Measurements from ENCODE around the gene RERE. TPM values are rescaled to one million over a fixed set of nuclear protein-coding genes. Genes with fewer than 3 reads are reported as not detected.
"Not testable (repeated sequence)": the region's sequence is repeated elsewhere in the genome, so short reads cannot be mapped to it uniquely, and the experiment has no call there.

RERE gene
- total RNA-seq, 2 donors from 2014 or later, result 48.0 to 50.5 TPM

DNA sequence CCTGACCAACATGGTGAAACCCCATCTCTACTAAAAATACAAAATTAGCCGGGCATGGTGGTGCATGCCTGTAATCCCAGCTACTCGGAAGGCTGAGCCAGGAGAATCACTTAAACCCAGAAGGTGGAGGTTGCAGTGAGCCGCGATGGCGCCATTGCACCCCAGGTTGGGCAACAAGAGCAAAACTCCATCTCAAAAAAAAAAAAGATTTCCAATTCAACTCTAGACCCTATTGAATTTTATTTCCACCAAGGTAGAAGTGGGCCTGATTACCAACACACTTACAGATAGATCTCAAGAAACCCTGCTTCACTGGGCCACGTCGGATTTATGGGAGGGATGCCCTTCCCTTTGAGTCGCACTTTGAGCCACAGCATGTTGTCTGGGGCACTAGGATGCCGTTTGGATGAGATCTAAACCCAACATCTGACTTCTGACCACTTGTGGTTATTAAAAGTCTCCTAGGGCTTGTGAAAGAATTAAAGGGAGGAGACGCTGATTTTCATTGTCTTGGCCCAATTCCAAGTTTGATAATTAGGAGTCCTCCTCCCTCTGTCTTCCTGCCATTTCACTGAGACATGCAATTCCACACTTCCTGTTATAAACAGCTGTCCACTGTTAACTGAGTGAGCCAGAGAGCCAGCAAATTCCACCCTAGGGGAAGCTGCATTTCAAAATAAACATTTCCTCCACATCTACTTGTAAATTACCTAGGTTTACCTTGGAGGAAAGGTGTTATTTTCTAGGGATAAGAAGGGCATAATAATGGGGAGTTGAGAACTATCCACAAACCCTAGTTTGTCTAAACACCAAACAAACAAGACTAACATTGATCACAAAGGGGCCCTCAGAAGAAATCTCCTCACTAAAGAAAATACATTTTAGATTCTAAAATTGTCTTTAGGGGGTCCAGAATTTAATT, 5.2 kb upstream of the RERE start:
- H3K9me3 Mint-ChIP-seq, result no peaks in the 10 kb centered on the region

DNA sequence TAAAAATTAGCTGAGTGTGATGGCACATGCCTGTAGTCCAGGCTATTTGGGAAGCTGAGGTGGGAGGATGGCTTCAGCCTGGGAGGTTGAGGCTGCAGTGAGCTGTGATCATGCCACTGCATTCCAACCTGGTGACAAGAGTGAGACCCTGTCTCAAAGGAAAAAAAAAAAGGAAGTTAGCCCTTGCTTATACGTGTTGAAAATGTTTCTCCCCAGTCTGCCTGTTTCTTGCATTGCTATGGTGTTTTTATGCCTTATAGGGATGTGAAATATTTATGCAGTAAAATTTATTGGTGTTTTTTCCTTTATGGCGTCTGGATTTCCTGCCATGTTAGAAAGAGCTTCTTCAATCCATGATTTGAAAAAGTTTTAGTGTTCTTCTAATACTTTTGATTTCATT, 3.6 kb upstream of the RERE start:
- no peak for ATAC-seq (replicated peaks)
- Mint-ChIP-seq H3K4me1 (peaks cover 8% of the 10 kb centered on the region), H3K4me3 (no peak overlapping the region), H3K9me3 (no peaks in the 10 kb centered on the region), H3K36me3 (ENCODE audit: low read depth) (peaks cover 7% of the 10 kb centered on the region), H3K27me3 (no peaks in the 10 kb centered on the region), H3K27ac (no peak overlapping the region)

More for the DNA sequence above, 5.2 kb upstream of the RERE start:
- Mint-ChIP-seq H3K4me1 (no peaks in the 10 kb centered on the region), H3K27me3 (no peaks in the 10 kb centered on the region), H3K27ac (no peak overlapping the region), H3K36me3 (ENCODE audit: low read depth) (no peaks in the 10 kb centered on the region), H3K4me3 (no peak overlapping the region)
- ATAC-seq (replicated peaks), result no peak

DNA sequence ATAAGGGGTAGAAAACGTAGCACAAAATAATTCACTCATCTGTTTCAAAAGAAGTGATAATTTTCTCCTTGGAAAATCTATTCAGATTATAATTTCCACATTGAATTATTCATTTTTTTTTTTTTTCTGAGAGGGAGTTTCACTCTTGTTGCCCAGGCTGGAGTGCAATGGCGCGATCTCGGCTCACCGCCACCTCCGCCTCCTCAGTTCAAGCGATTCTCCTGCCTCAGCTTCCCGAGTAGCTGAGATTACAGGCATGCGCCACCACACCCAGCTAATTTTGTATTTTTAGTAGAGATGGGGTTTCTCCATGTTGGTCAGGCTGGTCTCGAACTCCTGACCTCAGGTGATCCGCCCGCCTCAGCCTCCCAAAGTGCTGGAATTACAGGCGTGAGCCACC, 1.3 kb upstream of the RERE start:
- H3K4me3 Mint-ChIP-seq, result peak overlapping the region; percentile 86
- H3K36me3 Mint-ChIP-seq (ENCODE audit: low read depth); H3K27me3 Mint-ChIP-seq; ATAC-seq (replicated peaks); H3K27ac Mint-ChIP-seq; H3K9me3 Mint-ChIP-seq: not testable (repeated sequence)
- H3K4me1 Mint-ChIP-seq, result peaks cover 30% of the 10 kb centered on the region

DNA sequence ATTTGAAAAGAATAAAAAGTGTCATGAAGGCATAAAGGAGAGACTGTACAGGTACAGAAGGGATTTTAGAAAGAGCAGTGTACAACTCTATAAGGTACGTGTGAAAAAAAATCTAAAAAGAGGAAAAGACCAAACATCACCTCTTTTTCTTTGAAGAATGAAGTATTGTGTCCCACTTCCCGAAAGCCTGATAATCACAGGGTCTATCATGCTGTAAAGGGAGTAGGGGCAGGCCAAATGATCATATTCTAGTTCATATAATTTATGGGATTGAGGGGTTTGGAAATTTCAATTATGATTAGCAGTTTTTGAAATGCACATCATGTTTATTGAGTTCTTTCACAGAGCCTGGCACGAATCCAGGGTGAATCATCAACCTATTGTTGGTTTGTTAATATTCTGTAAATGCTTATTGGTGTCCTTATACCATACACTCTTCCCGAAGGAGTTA, 910 bp upstream of the RERE start:
- Mint-ChIP-seq H3K4me1 (peaks cover 31% of the 10 kb centered on the region), H3K36me3 (ENCODE audit: low read depth) (peaks cover 7% of the 10 kb centered on the region)
- no peak for ATAC-seq (replicated peaks)

DNA sequence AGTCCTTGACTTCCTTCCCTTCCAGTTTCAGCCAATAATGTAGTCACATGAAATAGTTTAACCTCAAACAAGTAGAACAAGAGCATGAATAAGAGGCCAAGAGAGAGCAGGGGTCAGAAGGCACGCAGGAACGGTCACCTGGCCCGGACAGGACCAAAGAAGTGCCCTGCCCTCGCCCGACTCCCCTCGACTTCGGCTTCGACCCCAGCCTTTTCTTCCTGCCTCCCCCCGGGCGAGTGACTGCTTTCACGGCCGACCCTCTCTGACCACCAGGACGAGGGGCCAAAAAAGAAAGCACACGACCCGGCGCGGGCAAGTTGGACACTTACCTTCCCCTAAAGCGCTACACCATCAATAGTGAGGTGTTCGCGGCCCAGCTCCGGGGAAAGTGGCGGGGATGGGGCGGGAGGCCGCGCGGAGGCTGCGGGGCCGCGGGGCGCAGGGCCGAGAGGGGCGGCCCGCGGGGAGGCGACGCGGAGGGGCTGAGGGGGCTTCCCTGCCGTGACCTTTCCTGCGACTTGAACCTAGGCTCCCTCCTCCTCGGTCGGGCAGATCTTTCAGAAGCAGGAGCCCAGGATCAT, 519 bp downstream of the RERE start:
- no peaks in the 10 kb centered on the region for H3K9me3 Mint-ChIP-seq
- peak; percentile 42 for ATAC-seq (replicated peaks)
- peak overlapping the region; percentile 86 for H3K4me3 Mint-ChIP-seq
- H3K27me3 Mint-ChIP-seq, result no peaks in the 10 kb centered on the region
- peaks cover 39% of the 10 kb centered on the region for H3K4me1 Mint-ChIP-seq
- peak overlapping the region; percentile 90 for H3K27ac Mint-ChIP-seq
- peaks cover 7% of the 10 kb centered on the region for H3K36me3 Mint-ChIP-seq (ENCODE audit: low read depth)

More for the DNA sequence above, 910 bp upstream of the RERE start:
- H3K9me3 Mint-ChIP-seq, result no peaks in the 10 kb centered on the region
- peak overlapping the region; percentile 86 for H3K4me3 Mint-ChIP-seq
- H3K27ac Mint-ChIP-seq, result peak overlapping the region; percentile 70
- no peaks in the 10 kb centered on the region for H3K27me3 Mint-ChIP-seq

DNA sequence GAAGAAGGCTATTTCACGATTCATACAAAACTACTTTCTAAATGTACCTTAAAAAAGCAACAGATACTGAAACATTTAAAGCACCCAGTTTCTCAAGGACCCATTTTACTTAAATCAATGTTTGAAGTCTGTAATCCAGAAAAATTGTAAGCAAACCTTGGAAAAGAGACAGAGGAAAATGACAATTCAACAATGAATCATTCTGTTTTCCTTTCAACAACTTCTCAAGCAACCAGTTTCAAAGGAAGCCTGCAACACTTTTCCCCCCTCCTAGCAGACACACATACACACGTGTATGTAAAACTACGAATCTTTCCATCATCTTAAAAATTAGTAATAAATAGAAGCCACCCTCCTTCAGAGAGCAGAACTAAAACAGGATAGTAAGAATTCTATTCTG, 1.2 kb downstream of the RERE start:
- H3K4me3 Mint-ChIP-seq, result peak overlapping the region; percentile 86
- ATAC-seq (replicated peaks), result no peak
- peak overlapping the region; percentile 90 for H3K27ac Mint-ChIP-seq
- peaks cover 7% of the 10 kb centered on the region for H3K36me3 Mint-ChIP-seq (ENCODE audit: low read depth)
- no peaks in the 10 kb centered on the region for H3K27me3 Mint-ChIP-seq
- peaks cover 39% of the 10 kb centered on the region for H3K4me1 Mint-ChIP-seq
- no peaks in the 10 kb centered on the region for H3K9me3 Mint-ChIP-seq

DNA sequence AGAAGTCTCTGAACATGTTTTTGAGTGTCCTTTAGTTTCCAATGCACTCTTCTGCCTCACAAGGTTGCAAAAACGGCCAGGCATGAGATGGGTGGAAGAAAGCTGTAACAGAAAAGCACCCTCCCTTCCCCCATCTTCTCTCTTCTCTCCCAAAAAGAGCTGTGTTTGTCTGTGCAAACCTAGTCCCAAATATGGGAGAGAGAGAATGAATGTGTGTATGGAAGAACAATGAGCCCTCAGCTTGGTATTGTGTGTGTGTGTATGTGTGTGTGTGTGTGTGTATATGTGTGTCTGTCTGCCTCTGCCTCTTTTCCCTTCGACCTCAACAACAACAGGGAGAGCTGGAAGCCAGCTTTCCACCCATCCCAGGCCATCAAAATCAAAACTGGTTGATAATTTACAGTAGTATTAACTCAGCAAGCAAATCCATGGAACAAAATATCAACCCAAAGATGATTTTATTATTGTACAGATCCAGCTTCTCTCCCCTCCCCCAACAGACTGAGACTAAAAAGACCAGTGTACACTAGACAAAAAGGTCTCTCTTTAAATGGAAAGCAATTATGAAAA, 1.8 kb downstream of the RERE start:
- H3K27me3 Mint-ChIP-seq, result no peaks in the 10 kb centered on the region
- peaks cover 7% of the 10 kb centered on the region for H3K36me3 Mint-ChIP-seq (ENCODE audit: low read depth)
- H3K27ac Mint-ChIP-seq, result peak overlapping the region; percentile 90
- no peak for ATAC-seq (replicated peaks)
- H3K4me3 Mint-ChIP-seq, result peak overlapping the region; percentile 86
- peaks cover 39% of the 10 kb centered on the region for H3K4me1 Mint-ChIP-seq
- H3K9me3 Mint-ChIP-seq, result no peaks in the 10 kb centered on the region

DNA sequence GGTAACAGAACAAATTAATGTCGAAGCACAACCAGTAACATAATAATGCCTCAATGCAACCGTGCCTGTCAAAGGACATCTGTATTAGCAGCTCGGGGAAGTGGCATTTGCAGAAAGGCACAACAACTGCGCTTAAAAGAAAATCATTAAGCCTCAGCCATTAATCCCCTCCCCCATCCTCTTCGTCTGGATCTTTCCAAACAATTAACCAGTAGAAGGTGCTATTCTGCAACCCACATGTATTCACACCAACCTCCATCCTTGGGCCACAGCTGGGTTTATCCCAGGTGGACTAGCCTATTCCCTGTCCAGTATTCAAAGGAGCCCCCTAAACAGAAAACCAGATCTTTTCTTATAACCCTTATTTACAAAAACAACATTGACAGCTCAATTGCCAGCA, 2.6 kb downstream of the RERE start:
- Mint-ChIP-seq H3K36me3 (ENCODE audit: low read depth) (peaks cover 7% of the 10 kb centered on the region), H3K9me3 (no peaks in the 10 kb centered on the region), H3K27me3 (no peaks in the 10 kb centered on the region), H3K4me1 (peaks cover 39% of the 10 kb centered on the region), H3K4me3 (peak overlapping the region; percentile 86), H3K27ac (peak overlapping the region; percentile 90)
- ATAC-seq (replicated peaks), result no peak

DNA sequence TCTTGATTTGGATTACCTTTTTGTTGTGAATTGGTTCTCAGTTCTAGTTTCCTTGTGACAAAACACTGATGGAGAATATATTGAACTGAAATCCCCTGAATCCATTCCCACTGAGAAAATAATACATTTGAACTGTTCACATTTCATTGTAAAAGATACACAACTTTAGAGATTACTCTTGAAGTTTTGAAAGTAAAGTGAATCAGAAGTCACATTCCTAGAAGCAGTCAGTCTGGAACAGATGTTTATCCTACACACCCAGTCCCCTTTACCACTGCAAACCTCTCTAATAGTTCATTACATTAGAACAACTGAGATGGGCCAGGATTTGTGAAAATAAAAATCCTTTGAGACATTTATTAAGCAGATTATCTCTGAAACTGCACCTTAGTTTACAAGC, 3.4 kb downstream of the RERE start:
- Mint-ChIP-seq H3K4me3 (peak overlapping the region; percentile 86), H3K27me3 (no peaks in the 10 kb centered on the region), H3K27ac (peak overlapping the region; percentile 61), H3K4me1 (peaks cover 39% of the 10 kb centered on the region), H3K9me3 (no peaks in the 10 kb centered on the region), H3K36me3 (ENCODE audit: low read depth) (peaks cover 7% of the 10 kb centered on the region)
- ATAC-seq (replicated peaks), result peak; percentile 16

DNA sequence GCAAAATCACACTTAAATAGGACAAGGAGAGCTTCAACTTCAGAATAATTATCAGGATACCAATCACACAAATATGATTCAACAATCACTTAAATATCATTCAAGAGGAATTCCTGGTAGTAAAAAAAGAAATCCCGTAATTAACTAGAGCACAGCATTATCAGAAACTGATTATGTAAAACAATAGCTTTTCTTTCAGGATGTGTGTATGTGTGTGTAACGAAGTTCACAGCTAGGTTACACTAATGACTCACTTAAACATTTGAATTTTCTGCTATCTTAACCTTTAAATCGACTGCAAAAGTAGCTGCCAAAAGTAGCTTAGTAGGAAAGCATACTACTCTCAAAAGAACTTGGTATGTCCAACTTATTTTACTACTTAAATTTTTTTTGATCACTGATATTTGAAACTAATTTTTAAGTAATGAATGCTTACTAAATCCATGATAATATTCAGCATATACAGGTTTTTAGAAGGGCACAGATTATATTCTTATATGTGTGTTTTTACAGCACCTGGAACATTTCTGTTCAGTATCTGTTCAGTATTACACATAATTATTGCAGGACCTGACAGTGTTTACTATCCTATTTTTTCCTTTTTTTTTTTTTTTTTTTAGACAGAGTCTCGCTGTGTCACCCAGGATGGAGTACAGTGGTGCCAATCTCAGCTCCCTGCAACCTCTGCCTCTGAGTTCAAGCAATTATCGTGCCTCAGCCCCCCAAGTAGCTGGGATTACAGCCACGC, 4.2 kb downstream of the RERE start:
- Mint-ChIP-seq H3K4me3 (peak overlapping the region; percentile 86), H3K9me3 (no peaks in the 10 kb centered on the region), H3K27ac (peak overlapping the region; percentile 18), H3K36me3 (ENCODE audit: low read depth) (peaks cover 7% of the 10 kb centered on the region), H3K27me3 (no peaks in the 10 kb centered on the region), H3K4me1 (peaks cover 39% of the 10 kb centered on the region)
- no peak for ATAC-seq (replicated peaks)

DNA sequence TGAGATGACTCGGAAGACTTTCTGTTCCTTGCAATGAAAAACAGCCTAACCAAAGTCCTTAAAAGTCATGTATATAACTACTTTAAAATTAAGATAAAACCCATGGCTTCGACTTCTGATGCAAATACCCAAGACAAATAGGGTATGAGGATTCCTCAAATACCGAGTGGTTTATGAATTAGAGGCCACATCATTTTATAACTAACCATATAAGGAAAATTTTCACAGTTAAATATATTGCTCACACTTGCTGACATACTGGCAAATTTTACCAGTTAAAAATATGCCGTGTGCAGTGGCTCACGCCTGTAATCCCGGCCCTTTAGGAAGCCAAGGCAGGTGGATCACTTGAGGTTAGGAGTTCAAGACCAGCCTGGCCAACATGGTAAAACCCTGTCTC, 5.4 kb downstream of the RERE start:
- peaks cover 7% of the 10 kb centered on the region for H3K36me3 Mint-ChIP-seq (ENCODE audit: low read depth)
- no peak for ATAC-seq (replicated peaks)
- no peaks in the 10 kb centered on the region for H3K9me3 Mint-ChIP-seq
- H3K27me3 Mint-ChIP-seq, result no peaks in the 10 kb centered on the region
- peaks cover 39% of the 10 kb centered on the region for H3K4me1 Mint-ChIP-seq
- H3K27ac Mint-ChIP-seq, result no peak overlapping the region
- H3K4me3 Mint-ChIP-seq, result no peak overlapping the region

DNA sequence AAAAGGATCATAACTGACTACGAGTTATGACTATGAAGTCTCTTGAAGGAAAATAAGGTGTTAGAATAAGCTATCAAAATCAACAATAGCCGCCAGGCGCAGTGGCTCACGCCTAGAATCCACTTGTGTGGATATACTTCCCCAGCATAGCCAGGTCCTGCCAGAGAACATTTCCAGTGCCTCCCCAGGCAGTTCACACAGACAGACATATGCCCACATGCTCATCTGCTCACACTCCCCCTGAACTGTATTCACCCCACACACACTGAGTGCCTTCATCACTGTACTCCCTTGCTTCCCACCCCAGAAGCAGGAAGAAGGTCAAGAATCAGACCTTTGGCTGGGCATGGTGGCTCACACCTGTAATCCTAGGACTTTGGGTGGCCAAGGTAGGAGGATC, 6.5 kb downstream of the RERE start:
- ATAC-seq (replicated peaks), result no peak
- H3K4me3 Mint-ChIP-seq, result no peak overlapping the region
- H3K36me3 Mint-ChIP-seq (ENCODE audit: low read depth), result no peaks in the 10 kb centered on the region
- H3K27me3 Mint-ChIP-seq, result no peaks in the 10 kb centered on the region
- no peaks in the 10 kb centered on the region for H3K9me3 Mint-ChIP-seq
- H3K27ac Mint-ChIP-seq, result no peak overlapping the region
- H3K4me1 Mint-ChIP-seq, result peaks cover 31% of the 10 kb centered on the region

DNA sequence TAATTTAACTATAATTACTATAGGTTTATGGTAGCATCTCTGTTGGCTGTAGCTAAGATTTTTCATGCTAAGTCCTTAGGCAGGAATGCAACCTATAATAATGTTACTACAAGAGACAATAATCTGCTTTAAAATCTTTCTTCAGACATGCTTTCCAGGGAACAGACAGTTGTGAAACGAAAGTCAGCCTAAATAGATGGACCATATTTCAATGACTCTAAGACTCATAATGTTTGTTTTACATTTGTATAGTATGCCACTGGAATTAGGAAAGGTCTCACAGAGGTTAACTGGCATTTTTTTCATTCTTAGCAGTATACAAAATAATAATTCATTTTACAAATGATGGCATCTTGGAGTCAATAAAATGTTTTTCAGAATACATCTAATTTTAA, 8.1 kb downstream of the RERE start:
- Mint-ChIP-seq H3K27ac (no peak overlapping the region), H3K9me3 (no peaks in the 10 kb centered on the region), H3K36me3 (ENCODE audit: low read depth) (no peaks in the 10 kb centered on the region), H3K4me3 (no peak overlapping the region), H3K4me1 (peaks cover 14% of the 10 kb centered on the region), H3K27me3 (no peaks in the 10 kb centered on the region)
- ATAC-seq (replicated peaks), result no peak

DNA sequence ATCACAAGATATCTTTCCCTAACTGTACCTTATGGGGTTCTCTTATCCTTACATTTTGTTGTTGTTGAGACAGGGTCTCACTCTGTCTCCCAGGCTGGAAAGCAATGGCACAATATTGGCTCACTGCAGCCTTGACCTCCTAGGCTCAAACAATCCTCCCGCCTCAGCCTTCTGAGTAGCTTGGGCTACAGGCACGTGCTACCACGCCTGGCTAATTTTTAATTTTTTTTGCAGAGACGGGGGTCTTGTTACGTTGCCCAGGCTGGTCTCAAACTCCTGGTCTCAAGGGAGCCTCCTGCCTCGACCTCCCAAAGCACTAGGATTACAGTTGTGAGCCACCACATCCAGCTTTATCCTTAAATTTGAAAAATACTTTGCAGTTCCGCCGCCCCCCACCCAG, 10.4 kb downstream of the RERE start:
- no peaks in the 10 kb centered on the region for H3K36me3 Mint-ChIP-seq (ENCODE audit: low read depth)

More for the DNA sequence above, 10.4 kb downstream of the RERE start:
- Mint-ChIP-seq H3K9me3 (no peaks in the 10 kb centered on the region), H3K4me1 (no peaks in the 10 kb centered on the region), H3K27ac (no peak overlapping the region), H3K4me3 (no peak overlapping the region), H3K27me3 (no peaks in the 10 kb centered on the region)
- ATAC-seq (replicated peaks), result no peak
